Astrocyte of the cerebellum (primary cell): ENCODE results near the gene RBPMS2.

Source experiments
- DNase-seq: peaks from one replicate; pipeline ENCODE4 v3.0.0-alpha.2; 2011; ENCODE audit warnings: low read depth
- H3K4me3 ChIP-seq: 2 replicates; pipeline ENCODE4 v1.5.1; 2011; ENCODE audit warnings: mild to moderate bottlenecking, low read depth, low read length, moderate library complexity
- CTCF ChIP-seq: IDR thresholded peaks from 2 replicates; pipeline ENCODE4 v1.5.1; 2012; ENCODE audit warnings: low read length, low read depth, moderate library complexity, mild to moderate bottlenecking; ENCODE audit errors: missing control alignments
- in situ Hi-C: cut with HindIII; loops from 2 replicates; pipeline ENCODE4 v1.10.0; 2017; ENCODE audit warnings: low sequenced_read_pairs

RBPMS2 gene

GRCh38 chr15:64774629-64775493, 528 bp downstream of the RBPMS2 start:
- no peak for DNase-seq
- in situ Hi-C loops = no loop called here
- no peak for TF ChIP-seq CTCF
- H3K4me3 ChIP-seq = peak overlapping the region; percentile 50

- peak overlapping the region; percentile 50 for H3K4me3 ChIP-seq
- DNase-seq = no peak
- TF ChIP-seq CTCF = no peak
- in situ Hi-C loops = no loop called here
Measured at GRCh38 chr15:64774037-64774628, 1.3 kb downstream of the RBPMS2 start.

GRCh38 chr15:64773606-64774005, 1.8 kb downstream of the RBPMS2 start:
- in situ Hi-C loops = no loop called here
- no peak for TF ChIP-seq CTCF
- no peak overlapping the region for H3K4me3 ChIP-seq
- no peak for DNase-seq

GRCh38 chr15:64772964-64773363, 2.4 kb downstream of the RBPMS2 start:
- in situ Hi-C loops = no loop called here
- TF ChIP-seq CTCF = no peak
- no peak for DNase-seq
- no peak overlapping the region for H3K4me3 ChIP-seq

GRCh38 chr15:64772488-64772887, 2.9 kb downstream of the RBPMS2 start:
- no peak overlapping the region for H3K4me3 ChIP-seq
- no peak for TF ChIP-seq CTCF
- in situ Hi-C loops = no loop called here
- no peak for DNase-seq

- H3K4me3 ChIP-seq = no peak overlapping the region
- no peak for DNase-seq
- in situ Hi-C loops = no loop called here
- TF ChIP-seq CTCF = no peak
Measured at GRCh38 chr15:64770626-64771025, 4.8 kb downstream of the RBPMS2 start.
